Trophoblast cell (in vitro differentiated cells and primary cell): ENCODE results near the gene KCTD8.

ENCODE experiments used
- DNase-seq, 2 donors: peaks; one replicate each; pipeline ENCODE4 v3.0.0-alpha.2; 2016
- H2AFZ ChIP-seq: 2 replicates; pipeline ENCODE4 v1.6.1; 2013; ENCODE audit warnings: low read length, moderate library complexity, mild to moderate bottlenecking; ENCODE audit not compliant: insufficient read depth, poor library complexity
- H2AK5ac ChIP-seq: 2 replicates; pipeline ENCODE4 v1.6.1; 2013; ENCODE audit warnings: mild to moderate bottlenecking, low read length
- H2BK120ac ChIP-seq: 2 replicates; pipeline ENCODE4 v1.6.1; 2013; ENCODE audit warnings: low read length, mild to moderate bottlenecking, moderate library complexity; ENCODE audit not compliant: insufficient read depth, poor library complexity
- H2BK12ac ChIP-seq: 2 replicates; pipeline ENCODE4 v1.6.1; 2013; ENCODE audit warnings: mild to moderate bottlenecking, low read length, moderate library complexity
- H2BK5ac ChIP-seq: 2 replicates; pipeline ENCODE4 v1.6.1; 2013; ENCODE audit warnings: low read length, low read depth, moderate library complexity, mild to moderate bottlenecking; ENCODE audit not compliant: poor library complexity
- H3K14ac ChIP-seq: 2 replicates; pipeline ENCODE4 v1.6.1; 2013; ENCODE audit warnings: mild to moderate bottlenecking, low read length
- H3K18ac ChIP-seq: 2 replicates; pipeline ENCODE4 v1.6.1; 2013; ENCODE audit warnings: mild to moderate bottlenecking, low read length
- H3K23ac ChIP-seq: 2 replicates; pipeline ENCODE4 v1.6.1; 2013; ENCODE audit warnings: low read length
- H3K27ac ChIP-seq: 2 replicates; pipeline ENCODE4 v1.5.1; 2013; ENCODE audit warnings: low read depth, mild to moderate bottlenecking, inconsistent platforms, low read length, moderate library complexity
- H3K27me3 ChIP-seq: 2 replicates; pipeline ENCODE4 v1.6.1; 2013; ENCODE audit warnings: inconsistent platforms, mild to moderate bottlenecking, low read length, moderate library complexity; ENCODE audit not compliant: insufficient read depth
- H3K36me3 ChIP-seq, 2 experiments: 1 replicate in 1 of 2; 2 replicates in 1 of 2; pipeline ENCODE4 v1.6.1; 2013; ENCODE audit warnings: low read length in 2 of 2, mild to moderate bottlenecking in 2 of 2, moderate library complexity in 1 of 2; ENCODE audit not compliant: insufficient read depth in 2 of 2, control insufficient read depth in 1 of 2
- H3K4ac ChIP-seq: 2 replicates; pipeline ENCODE4 v1.6.1; 2013; ENCODE audit warnings: low read depth, mild to moderate bottlenecking, low read length, moderate library complexity
- H3K4me1 ChIP-seq, 2 experiments: 1 replicate in 1 of 2; 2 replicates in 1 of 2; pipeline ENCODE4 v1.6.1; 2013; ENCODE audit warnings: low read length in 2 of 2, mild to moderate bottlenecking in 2 of 2, moderate library complexity in 1 of 2; ENCODE audit not compliant: insufficient read depth in 2 of 2, control insufficient read depth in 1 of 2
- H3K4me2 ChIP-seq: 2 replicates; pipeline ENCODE4 v1.6.1; 2013; ENCODE audit warnings: inconsistent platforms, mild to moderate bottlenecking, low read length, moderate library complexity
- H3K4me3 ChIP-seq: 2 replicates; pipeline ENCODE4 v1.5.1; 2013; ENCODE audit warnings: mild to moderate bottlenecking, low read depth, low read length, inconsistent platforms
- H3K79me1 ChIP-seq: one replicate; pipeline ENCODE4 v1.6.1; 2013; ENCODE audit warnings: low read length
- H3K79me2 ChIP-seq: 2 replicates; pipeline ENCODE4 v1.6.1; 2013; ENCODE audit warnings: low read length, mild to moderate bottlenecking; ENCODE audit not compliant: control insufficient read depth, insufficient read depth, poor library complexity
- H3K9ac ChIP-seq: 2 replicates; pipeline ENCODE4 v1.6.1; 2013; ENCODE audit warnings: mild to moderate bottlenecking, low read length
- H3K9me3 ChIP-seq: 2 replicates; pipeline ENCODE4 v1.6.1; 2013; ENCODE audit warnings: low read depth, mild to moderate bottlenecking, control low read depth, inconsistent platforms, low read length; ENCODE audit not compliant: insufficient read depth
- H4K12ac ChIP-seq: 2 replicates; pipeline ENCODE4 v1.6.1; 2013; ENCODE audit warnings: low read depth, mild to moderate bottlenecking, low read length, moderate library complexity
- H4K8ac ChIP-seq: 2 replicates; pipeline ENCODE4 v1.6.1; 2013; ENCODE audit warnings: low read depth, mild to moderate bottlenecking, low read length, moderate library complexity
- H4K91ac ChIP-seq: one replicate; pipeline ENCODE4 v1.6.1; 2013; ENCODE audit warnings: low read depth, mild to moderate bottlenecking, low read length, moderate library complexity
- WGBS: extraction: QIAGEN DNeasy Blood & Tissue Kit; methylation state at CpG from one replicate; pipeline ENCODE4 v1.1.7; 2013; ENCODE audit warnings: missing lambda C conversion rate; ENCODE audit not compliant: insufficient read length, insufficient coverage; ENCODE audit errors: extremely low coverage; 5-methylcytosine and 5-hydroxymethylcytosine counted together

KCTD8 gene

DNA sequence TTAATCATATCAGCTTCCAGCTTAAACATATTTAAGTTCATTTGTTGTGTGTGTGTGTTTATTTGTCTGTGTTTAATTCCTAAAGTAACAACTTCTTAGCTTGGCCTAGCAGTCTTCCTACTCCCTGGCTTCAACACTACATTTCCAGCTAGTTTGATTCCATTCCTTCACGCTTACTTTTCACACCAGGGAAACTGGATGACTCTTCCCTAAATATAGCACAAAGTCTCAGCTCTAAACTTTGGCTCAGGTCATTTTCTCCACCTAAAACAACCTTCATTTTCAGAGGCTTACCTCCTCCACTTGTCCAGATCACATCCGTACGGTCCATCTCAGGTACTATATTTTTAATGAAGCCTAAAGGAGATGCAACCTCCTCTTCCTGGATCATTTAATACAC is 94.4 kb downstream of the KCTD8 start:
- Histone ChIP-seq H3K4me1 (no peaks in the 10 kb centered on the region), H4K8ac (no peak overlapping the region), H3K14ac (no peak overlapping the region), H2BK120ac (no peak overlapping the region), H2AFZ (no peak overlapping the region), H3K79me1 (no peaks in the 10 kb centered on the region), H3K4ac (no peak overlapping the region), H2AK5ac (no peak overlapping the region), H4K12ac (no peak overlapping the region), H2BK5ac (no peak overlapping the region), H3K79me2 (no peaks in the 10 kb centered on the region), H3K23ac (no peak overlapping the region), H3K27me3 (no peaks in the 10 kb centered on the region), H3K4me3 (no peak overlapping the region), H3K27ac (no peak overlapping the region), H3K4me2 (no peak overlapping the region), H3K9ac (no peak overlapping the region), H3K18ac (no peak overlapping the region), H2BK12ac (no peak overlapping the region), H3K36me3 (no peaks in the 10 kb centered on the region), H4K91ac (no peak overlapping the region), H3K9me3 (no peaks in the 10 kb centered on the region)
- WGBS: no CpG with 5 or more reads among the region's 3 CpGs
- DNase-seq: no peak

DNA sequence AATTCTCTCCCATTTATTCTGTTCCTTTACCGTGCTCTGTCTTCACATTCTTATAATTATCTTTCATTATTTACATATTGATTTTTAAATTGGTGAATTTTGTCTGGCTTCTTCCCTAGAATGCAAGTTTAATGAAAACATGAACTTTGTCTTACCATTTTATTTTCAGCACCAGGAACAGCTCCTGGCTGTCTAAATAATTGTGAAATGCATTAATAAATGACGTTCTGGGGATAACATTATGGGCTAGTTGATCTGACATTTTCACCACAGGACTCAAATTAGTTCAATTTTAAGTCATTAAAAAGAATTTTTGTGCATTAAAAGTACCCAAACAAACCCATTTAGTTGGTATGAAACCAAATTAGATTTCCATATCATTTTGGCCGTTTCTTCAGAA is 97.5 kb downstream of the KCTD8 start:
- Histone ChIP-seq H3K9ac (no peak overlapping the region), H2BK120ac (no peak overlapping the region), H3K4me1 (no peaks in the 10 kb centered on the region), H2BK12ac (no peak overlapping the region), H3K4me3 (no peak overlapping the region), H3K18ac (no peak overlapping the region), H2BK5ac (no peak overlapping the region), H3K23ac (no peak overlapping the region), H2AK5ac (no peak overlapping the region), H3K14ac (no peak overlapping the region), H3K27me3 (no peaks in the 10 kb centered on the region), H3K27ac (no peak overlapping the region), H3K4ac (no peak overlapping the region), H3K79me1 (no peaks in the 10 kb centered on the region), H3K79me2 (no peaks in the 10 kb centered on the region), H4K12ac (no peak overlapping the region), H3K4me2 (no peak overlapping the region), H3K36me3 (no peaks in the 10 kb centered on the region), H4K8ac (no peak overlapping the region), H2AFZ (no peak overlapping the region), H4K91ac (no peak overlapping the region), H3K9me3 (no peaks in the 10 kb centered on the region)
- WGBS: no CpG with 5 or more reads among the region's 3 CpGs
- no peak for DNase-seq

DNA sequence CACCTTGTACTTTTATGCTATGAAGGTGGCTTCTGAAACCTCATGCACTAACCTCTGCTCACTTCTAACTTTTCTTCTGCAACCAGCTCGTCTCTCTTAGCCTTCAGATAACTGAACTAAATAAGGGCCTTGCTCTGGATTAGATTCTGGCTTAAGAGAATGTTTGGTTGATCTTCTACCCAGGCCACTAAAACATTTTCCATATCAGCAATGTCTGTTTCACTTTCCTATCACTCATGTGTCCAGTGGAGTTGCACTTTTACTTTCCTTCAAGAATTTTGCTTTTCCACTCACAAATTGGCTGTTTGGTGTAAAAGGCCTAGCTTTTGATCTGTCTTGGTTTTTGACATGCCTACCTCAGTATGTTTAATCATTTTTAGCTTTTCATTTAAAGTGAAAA is 105.8 kb downstream of the KCTD8 start:
- H3K27me3 ChIP-seq: no peaks in the 10 kb centered on the region
- H3K36me3 ChIP-seq: no peaks in the 10 kb centered on the region
- no peak for DNase-seq
- H3K4me3 ChIP-seq: no peak overlapping the region
- H2BK5ac ChIP-seq: no peak overlapping the region
- H4K91ac ChIP-seq: no peak overlapping the region
- H3K79me1 ChIP-seq: no peaks in the 10 kb centered on the region
- no peaks in the 10 kb centered on the region for H3K79me2 ChIP-seq
- no peak overlapping the region for H2BK120ac ChIP-seq
- no peak overlapping the region for H3K4me2 ChIP-seq
- no peaks in the 10 kb centered on the region for H3K4me1 ChIP-seq
- no peaks in the 10 kb centered on the region for H3K9me3 ChIP-seq
- no peak overlapping the region for H3K9ac ChIP-seq
- no peak overlapping the region for H4K8ac ChIP-seq
- no peak overlapping the region for H2AFZ ChIP-seq
- WGBS: no CpG with 5 or more reads among the region's 1 CpG
- H3K27ac ChIP-seq: no peak overlapping the region
- no peak overlapping the region for H4K12ac ChIP-seq
- H2BK12ac ChIP-seq: no peak overlapping the region
- H2AK5ac ChIP-seq: no peak overlapping the region
- H3K4ac ChIP-seq: no peak overlapping the region
- no peak overlapping the region for H3K18ac ChIP-seq
- H3K23ac ChIP-seq: no peak overlapping the region
- H3K14ac ChIP-seq: no peak overlapping the region

DNA sequence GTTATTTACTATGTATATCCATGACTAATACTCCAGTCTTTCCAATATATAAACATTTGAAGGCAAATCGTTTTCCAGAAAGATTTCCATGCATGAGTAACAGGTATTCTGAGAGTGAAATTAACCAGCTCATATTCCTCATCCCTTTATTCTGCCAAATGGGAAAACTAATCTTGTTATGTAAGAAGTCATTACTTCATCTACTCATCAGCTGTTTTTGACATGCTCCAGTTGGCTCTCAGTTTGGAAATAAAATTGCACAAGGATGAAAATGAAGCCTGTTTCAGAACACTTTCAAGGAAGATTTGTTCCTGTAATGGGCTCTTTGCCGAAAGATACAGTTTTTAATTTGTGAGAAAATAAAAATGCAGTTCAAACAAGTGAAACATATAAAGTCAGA is 121.9 kb downstream of the KCTD8 start:
- H2BK120ac ChIP-seq: no peak overlapping the region

More for the DNA sequence above, 121.9 kb downstream of the KCTD8 start:
- no peak overlapping the region for H2BK12ac ChIP-seq
- no peak overlapping the region for H2AK5ac ChIP-seq
- no peak overlapping the region for H3K9ac ChIP-seq
- H3K27ac ChIP-seq: no peak overlapping the region
- H4K91ac ChIP-seq: no peak overlapping the region
- H3K4me2 ChIP-seq: no peak overlapping the region
- no peaks in the 10 kb centered on the region for H3K79me2 ChIP-seq
- H3K4me3 ChIP-seq: no peak overlapping the region
- H3K79me1 ChIP-seq: no peaks in the 10 kb centered on the region
- H3K14ac ChIP-seq: no peak overlapping the region
- H3K23ac ChIP-seq: no peak overlapping the region
- no peak for DNase-seq
- H3K9me3 ChIP-seq: no peaks in the 10 kb centered on the region
- H3K36me3 ChIP-seq: no peaks in the 10 kb centered on the region
- no peak overlapping the region for H4K8ac ChIP-seq
- no peaks in the 10 kb centered on the region for H3K27me3 ChIP-seq
- H3K18ac ChIP-seq: no peak overlapping the region
- H3K4ac ChIP-seq: no peak overlapping the region
- H3K4me1 ChIP-seq: no peaks in the 10 kb centered on the region
- H4K12ac ChIP-seq: no peak overlapping the region
- no peak overlapping the region for H2BK5ac ChIP-seq
- no CpG with 5 or more reads among the region's 2 CpGs for WGBS
- H2AFZ ChIP-seq: no peak overlapping the region
